HUES6 (cell line): Measurements from ENCODE around the gene USP1.
A peak's percentile ranks its signal among the peaks of the same experiment; 100 is the strongest.

Experiments used
- H3K27ac ChIP-seq: 2 replicates; pipeline ENCODE4 v1.7.0; 2013; ENCODE audit warnings: low read depth, mild to moderate bottlenecking, low read length, inconsistent platforms
- H3K27me3 ChIP-seq: 2 replicates; pipeline ENCODE4 v1.6.1; 2013; ENCODE audit warnings: low read length; ENCODE audit not compliant: control insufficient read depth, insufficient read depth
- H3K36me3 ChIP-seq: 2 replicates; pipeline ENCODE4 v1.6.1; 2013; ENCODE audit warnings: low read length; ENCODE audit not compliant: control insufficient read depth, insufficient read depth
- H3K4me1 ChIP-seq: 2 replicates; pipeline ENCODE4 v1.6.1; 2013; ENCODE audit warnings: low read length; ENCODE audit not compliant: control insufficient read depth, insufficient read depth
- H3K4me3 ChIP-seq: 2 replicates; pipeline ENCODE4 v1.5.1; 2013; ENCODE audit warnings: low read depth, low read length
- H3K9ac ChIP-seq: one replicate; pipeline ENCODE4 v1.6.1; 2013; ENCODE audit warnings: mild to moderate bottlenecking, low read length
- H3K9me3 ChIP-seq: 2 replicates; pipeline ENCODE4 v1.6.1; 2013; ENCODE audit warnings: low read depth, low read length; ENCODE audit not compliant: control insufficient read depth, insufficient read depth

USP1 gene

DNA sequence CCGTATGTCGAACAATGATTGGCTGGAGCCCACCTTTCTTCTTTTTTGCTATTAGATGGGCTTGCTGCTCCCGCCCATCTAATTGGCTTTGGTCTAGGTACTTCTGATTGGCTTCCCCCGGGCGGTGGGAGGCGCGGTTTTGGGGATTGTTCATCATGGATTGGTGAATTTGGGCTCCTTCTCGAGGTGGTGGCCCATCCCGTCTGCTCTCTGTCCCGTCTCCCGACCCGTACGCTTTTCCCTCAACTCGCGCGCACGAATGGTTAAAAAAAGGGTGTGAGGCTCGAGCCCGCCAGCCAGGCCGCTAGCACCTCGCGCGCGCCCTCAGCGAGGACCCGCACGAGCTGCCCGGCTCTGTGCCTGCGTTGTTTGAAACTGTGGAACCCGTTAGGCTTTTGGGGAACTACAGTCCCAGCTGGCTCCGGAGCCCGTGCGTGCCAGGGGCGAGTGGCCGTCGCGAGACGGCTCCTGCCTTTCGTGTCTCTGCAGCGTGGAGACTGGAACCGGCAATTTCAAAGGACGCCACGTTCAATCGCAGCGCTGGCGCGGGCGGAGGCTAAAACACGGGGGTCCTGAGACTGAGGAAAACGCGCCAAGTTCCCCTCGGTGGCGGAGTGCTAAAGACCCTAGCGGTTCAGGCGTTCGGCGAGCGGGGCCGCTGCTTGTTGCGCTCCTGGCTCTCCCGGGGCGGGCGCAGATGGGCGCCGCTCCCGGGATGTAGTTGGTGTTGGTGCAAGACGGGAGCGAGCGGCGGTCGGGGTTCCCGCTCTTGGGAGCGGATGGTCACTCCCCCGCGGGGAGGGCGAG is at the start of gene USP1:
Gene USP1 (plus strand): TSS at position 584 of the 807 bp plus-strand sequence. CDS start 2,819 bp downstream, outside the sequence.
- Histone ChIP-seq H3K9me3 (no peaks in the 10 kb centered on the region), H3K4me1 (peaks cover 8% of the 10 kb centered on the region; the same call in 1 of the 2 replicates), H3K9ac (peak within 1 kb of the TSS; percentile 98), H3K27ac (peak within 1 kb of the TSS; percentile 97), H3K4me3 (peak within 1 kb of the TSS; percentile 72), H3K36me3 (peaks cover 14% of the 10 kb centered on the region), H3K27me3 (no peaks in the 10 kb centered on the region)

GRCh38 chr1:62389531-62389930 is 47.3 kb upstream of the USP1 start:
- Histone ChIP-seq H3K4me3 (no peak overlapping the region), H3K9me3 (no peaks in the 10 kb centered on the region), H3K4me1 (peaks cover 10% of the 10 kb centered on the region), H3K27ac (no peak overlapping the region), H3K27me3 (no peaks in the 10 kb centered on the region), H3K36me3 (no peaks in the 10 kb centered on the region), H3K9ac (no peak overlapping the region)

DNA sequence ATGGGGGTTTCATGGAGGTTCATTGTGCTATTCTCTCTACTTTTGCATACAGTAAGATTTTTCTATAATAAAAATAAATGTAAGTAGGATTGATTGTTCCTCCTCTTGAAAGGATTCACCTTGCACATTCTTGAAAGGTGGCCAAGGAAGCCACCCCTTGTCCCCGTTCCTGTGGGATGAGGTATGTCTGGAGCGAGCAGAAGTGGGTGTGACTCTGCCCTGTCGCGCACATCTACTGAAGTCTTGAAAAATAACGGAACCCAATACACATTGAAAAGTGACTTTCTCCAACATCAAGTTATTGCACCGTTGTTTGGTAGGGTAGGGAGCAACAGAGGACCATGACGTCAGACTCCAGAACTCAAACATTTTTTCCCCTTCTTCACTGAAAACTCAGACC is 46.8 kb upstream of the USP1 start:
- Histone ChIP-seq H3K27me3 (no peaks in the 10 kb centered on the region), H3K27ac (no peak overlapping the region), H3K4me1 (peaks cover 10% of the 10 kb centered on the region), H3K4me3 (no peak overlapping the region), H3K9me3 (no peaks in the 10 kb centered on the region), H3K36me3 (no peaks in the 10 kb centered on the region), H3K9ac (no peak overlapping the region)

DNA sequence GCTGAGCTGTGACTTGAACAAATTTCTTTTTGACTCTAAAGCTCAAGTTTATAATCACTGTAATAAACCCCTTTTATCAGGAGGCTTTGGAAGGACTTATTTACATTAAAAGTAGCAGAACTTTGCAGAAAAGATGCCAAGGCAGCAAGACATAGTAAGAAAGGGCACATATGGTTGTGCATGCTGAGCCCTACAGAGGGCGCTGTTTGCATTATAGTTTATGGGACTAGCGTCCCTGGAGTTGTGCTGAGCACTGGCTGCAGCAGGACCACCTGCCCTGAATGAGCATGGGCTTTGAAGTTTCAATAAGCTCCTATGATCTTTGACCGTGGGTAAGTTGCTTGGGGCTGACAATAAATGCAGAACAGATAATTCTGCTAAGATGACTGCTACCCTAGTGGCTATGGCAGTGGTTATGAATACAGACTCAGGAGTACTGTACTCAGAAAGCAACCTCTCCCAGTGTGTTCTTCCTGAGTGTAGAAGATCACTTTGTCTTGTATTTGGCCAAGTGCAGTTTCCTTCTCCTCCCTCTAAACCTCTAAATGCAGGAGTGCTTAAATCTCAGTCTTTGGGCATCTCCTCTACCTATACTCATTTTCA is 45.4 kb upstream of the USP1 start:
- H3K27me3 ChIP-seq = no peaks in the 10 kb centered on the region
- H3K4me3 ChIP-seq = no peak overlapping the region
- H3K27ac ChIP-seq = no peak overlapping the region
- no peak overlapping the region for H3K9ac ChIP-seq
- H3K4me1 ChIP-seq = peaks cover 3% of the 10 kb centered on the region; the same call in 1 of the 2 replicates
- no peaks in the 10 kb centered on the region for H3K36me3 ChIP-seq
- H3K9me3 ChIP-seq = no peaks in the 10 kb centered on the region

DNA sequence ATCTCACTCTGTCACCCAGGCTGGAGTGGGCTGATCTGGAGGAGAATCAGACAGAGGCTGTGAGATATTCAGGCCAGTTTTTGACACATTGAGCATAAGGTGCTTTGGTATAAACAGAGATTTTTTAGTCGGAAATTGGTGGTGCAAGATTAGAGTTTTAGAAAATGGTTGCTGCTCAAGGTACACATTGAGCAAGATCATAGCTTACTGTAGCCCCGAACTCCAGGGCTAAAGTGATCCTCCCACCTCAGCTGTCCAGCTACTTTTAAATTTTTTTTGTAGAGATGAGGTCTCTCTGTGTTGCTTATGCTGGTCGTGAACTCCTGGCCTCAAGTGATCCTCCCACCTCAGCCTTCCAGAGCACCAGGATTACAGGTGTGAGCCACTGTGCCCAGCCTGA is 43.9 kb upstream of the USP1 start:
- Histone ChIP-seq H3K9me3 (no peaks in the 10 kb centered on the region), H3K36me3 (no peaks in the 10 kb centered on the region), H3K4me1 (0 out of 2 replicates have a peak, but pooled peaks cover 6% of the 10 kb centered on the region), H3K9ac (no peak overlapping the region), H3K27me3 (no peaks in the 10 kb centered on the region), H3K4me3 (no peak overlapping the region), H3K27ac (no peak overlapping the region)

DNA sequence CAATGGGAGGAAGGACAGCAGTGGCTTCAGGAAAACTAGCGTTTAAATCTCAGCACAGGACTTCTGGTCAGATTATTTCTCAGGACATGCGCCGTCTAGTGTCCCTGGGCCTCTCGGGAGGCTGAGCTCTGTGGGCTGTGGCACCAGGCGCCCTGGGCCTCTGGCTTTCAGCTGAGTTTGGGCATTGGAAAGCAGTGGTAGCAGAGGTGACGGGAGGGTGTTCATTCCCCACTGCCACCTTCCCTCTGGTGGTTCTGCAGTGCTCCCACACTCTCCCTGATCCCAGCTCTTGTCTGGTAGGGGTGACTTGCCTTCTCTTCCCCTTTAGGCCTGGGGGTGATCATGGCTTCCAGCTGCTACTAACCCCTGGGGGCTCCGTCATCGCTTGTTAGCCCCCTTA is 42.2 kb upstream of the USP1 start:
- no peak overlapping the region for H3K9ac ChIP-seq
- H3K27me3 ChIP-seq = no peaks in the 10 kb centered on the region
- H3K27ac ChIP-seq = no peak overlapping the region
- H3K4me1 ChIP-seq = 0 out of 2 replicates have a peak, but pooled peaks cover 6% of the 10 kb centered on the region
- no peaks in the 10 kb centered on the region for H3K9me3 ChIP-seq
- H3K4me3 ChIP-seq = no peak overlapping the region
- no peaks in the 10 kb centered on the region for H3K36me3 ChIP-seq

DNA sequence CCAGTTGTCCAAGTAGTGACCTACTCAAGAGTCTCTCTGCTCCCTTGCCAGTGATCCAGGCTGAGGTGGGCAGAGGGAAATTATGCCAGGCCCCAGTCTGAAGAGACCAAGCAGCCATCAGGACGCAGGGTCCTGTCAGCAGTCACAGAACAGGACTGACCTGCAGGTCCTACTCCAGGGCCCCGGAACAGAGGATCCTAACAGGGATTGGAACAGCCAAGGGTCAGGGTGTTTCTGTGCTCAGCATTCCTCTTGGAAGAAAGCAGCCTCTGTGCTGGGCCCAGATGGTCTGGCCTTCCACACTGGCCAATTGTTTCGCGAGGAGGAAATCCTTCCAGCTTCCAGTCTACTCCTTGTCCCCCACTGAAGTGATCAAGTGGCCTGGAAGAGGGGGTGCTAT is 41.6 kb upstream of the USP1 start:
- Histone ChIP-seq H3K4me1 (0 out of 2 replicates have a peak, but pooled peaks cover 6% of the 10 kb centered on the region), H3K27me3 (no peaks in the 10 kb centered on the region), H3K4me3 (no peak overlapping the region), H3K27ac (no peak overlapping the region), H3K36me3 (no peaks in the 10 kb centered on the region), H3K9ac (no peak overlapping the region), H3K9me3 (no peaks in the 10 kb centered on the region)

GRCh38 chr1:62396871-62397270 is 40.0 kb upstream of the USP1 start:
- no peaks in the 10 kb centered on the region for H3K9me3 ChIP-seq
- no peaks in the 10 kb centered on the region for H3K36me3 ChIP-seq
- H3K27ac ChIP-seq = no peak overlapping the region
- no peaks in the 10 kb centered on the region for H3K27me3 ChIP-seq
- H3K4me3 ChIP-seq = no peak overlapping the region
- H3K9ac ChIP-seq = no peak overlapping the region
- H3K4me1 ChIP-seq = peaks cover 17% of the 10 kb centered on the region

DNA sequence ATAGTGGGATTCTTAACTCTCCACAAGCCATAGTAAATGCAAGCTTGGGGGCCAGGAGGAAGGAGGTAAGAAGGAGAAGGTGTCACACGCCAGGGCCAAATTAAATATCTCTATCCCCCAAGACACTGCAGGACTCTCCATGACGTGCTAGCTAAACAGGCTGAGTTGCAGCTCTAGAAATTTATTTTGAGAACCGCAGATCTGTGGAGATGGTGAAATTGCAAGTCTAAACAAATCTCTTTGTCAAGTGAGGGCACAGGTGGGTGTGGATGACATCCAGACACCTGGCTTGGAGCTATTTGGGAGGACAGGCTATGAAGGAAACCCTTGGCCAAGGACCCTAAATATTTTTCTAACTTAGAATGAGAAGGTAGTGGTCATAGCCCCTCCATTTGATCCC is 39.5 kb upstream of the USP1 start:
- Histone ChIP-seq H3K9ac (no peak overlapping the region), H3K4me3 (no peak overlapping the region)

DNA sequence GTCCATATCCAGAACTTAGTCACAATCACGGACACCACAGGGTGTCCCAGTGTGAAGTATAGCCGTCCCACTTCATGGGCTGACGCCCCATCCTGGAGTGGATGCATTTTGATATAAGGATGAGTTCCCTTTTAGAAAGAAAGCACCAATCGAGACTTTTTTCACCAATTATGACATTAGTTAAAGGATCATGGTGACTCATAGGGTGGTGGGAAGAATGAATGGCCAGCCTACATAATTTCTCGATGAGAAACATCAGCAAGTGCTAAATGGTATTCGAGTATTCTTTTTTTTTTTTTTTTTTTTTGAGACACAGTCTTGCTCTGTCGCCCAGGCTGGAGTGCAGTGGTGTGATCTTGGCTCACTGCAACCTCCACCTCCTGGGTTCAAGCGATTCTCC is 38.5 kb upstream of the USP1 start:
- H3K9ac ChIP-seq = no peak overlapping the region
- no peaks in the 10 kb centered on the region for H3K27me3 ChIP-seq
- no peaks in the 10 kb centered on the region for H3K36me3 ChIP-seq
- H3K4me3 ChIP-seq = no peak overlapping the region
- H3K9me3 ChIP-seq = no peaks in the 10 kb centered on the region
- peaks cover 17% of the 10 kb centered on the region for H3K4me1 ChIP-seq
- H3K27ac ChIP-seq = no peak overlapping the region

More for the DNA sequence above, 39.5 kb upstream of the USP1 start:
- H3K36me3 ChIP-seq = no peaks in the 10 kb centered on the region
- no peaks in the 10 kb centered on the region for H3K27me3 ChIP-seq
- H3K4me1 ChIP-seq = peaks cover 17% of the 10 kb centered on the region
- no peak overlapping the region for H3K27ac ChIP-seq
- H3K9me3 ChIP-seq = no peaks in the 10 kb centered on the region

GRCh38 chr1:62401034-62401760 is 35.7 kb upstream of the USP1 start:
- H3K27ac ChIP-seq = no peak overlapping the region
- no peaks in the 10 kb centered on the region for H3K9me3 ChIP-seq
- peaks cover 17% of the 10 kb centered on the region for H3K4me1 ChIP-seq
- H3K36me3 ChIP-seq = no peaks in the 10 kb centered on the region
- H3K27me3 ChIP-seq = no peaks in the 10 kb centered on the region
- no peak overlapping the region for H3K4me3 ChIP-seq
- no peak overlapping the region for H3K9ac ChIP-seq
